ENCODE results near the gene ITM2B. TPM values are rescaled to one million over a fixed set of nuclear protein-coding genes. Genes with fewer than 3 reads are reported as not detected.
A peak's percentile ranks its signal among the peaks of the same experiment; 100 is the strongest.
"Not testable (repeated sequence)": the region's sequence is repeated elsewhere in the genome, so short reads cannot be mapped to it uniquely, and the experiment has no call there.

ITM2B gene
- total RNA-seq, 2 experiments from 2014 or later: 385 to 429 TPM

DNA sequence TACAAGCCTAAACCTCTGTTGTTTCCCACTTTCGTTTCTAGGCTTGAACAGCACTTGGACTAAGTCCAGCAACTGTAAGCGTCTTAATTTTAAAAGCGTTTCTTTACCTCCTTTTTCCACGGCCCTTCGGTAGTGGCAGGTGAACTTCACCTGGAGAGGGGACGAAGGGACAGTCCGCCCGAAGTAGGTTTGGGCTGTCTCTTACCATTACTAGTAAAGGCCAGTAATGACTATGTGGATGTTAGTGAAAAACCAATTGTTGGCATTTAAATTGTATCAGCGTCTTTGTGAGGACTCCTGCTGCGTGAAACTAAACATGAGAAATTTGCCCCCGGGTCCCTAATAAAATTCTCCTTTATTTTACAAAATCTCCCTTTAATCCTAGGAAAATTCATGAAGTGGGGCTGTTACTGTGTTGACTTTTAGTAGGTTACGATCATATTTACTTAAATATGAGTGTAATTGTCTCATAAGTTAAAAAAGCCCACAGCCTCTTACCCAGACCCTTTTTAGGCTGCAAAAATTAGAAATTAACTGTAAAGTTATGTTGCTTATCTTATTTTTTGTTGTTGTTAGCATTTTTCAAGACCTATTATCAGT lies 983 bp downstream of the ITM2B start:
- ATAC-seq (ENCODE audit: low read depth): peak; percentile 3
- POLR2A ChIA-PET: interaction anchor here (1.4 to 3.8 kb wide), 8 partner anchors 10 to 107 kb away, joined by 3 to 39 read pairs (median 16); no protein-coding TSS in a partner anchor
- peaks cover 44% of the 10 kb centered on the region for H3K4me1 Mint-ChIP-seq
- H3K27ac Mint-ChIP-seq: peak overlapping the region; percentile 90
- H3K36me3 Mint-ChIP-seq: peaks cover 19% of the 10 kb centered on the region
- DNase-seq: peak; percentile 39
- no peaks in the 10 kb centered on the region for H3K9me3 Mint-ChIP-seq
- peak overlapping the region; percentile 84 for H3K4me3 Mint-ChIP-seq
- no peaks in the 10 kb centered on the region for H3K27me3 Mint-ChIP-seq

GRCh38 chr13:48234566-48235340 lies 1.7 kb downstream of the ITM2B start:
- Mint-ChIP-seq H3K36me3 (peaks cover 21% of the 10 kb centered on the region), H3K27ac (peak overlapping the region; percentile 72)
- POLR2A ChIA-PET: interaction anchor here (0.6 to 1.9 kb wide), 10 partner anchors 9 to 301 kb away, joined by 3 to 18 read pairs (median 3); no protein-coding TSS in a partner anchor

DNA sequence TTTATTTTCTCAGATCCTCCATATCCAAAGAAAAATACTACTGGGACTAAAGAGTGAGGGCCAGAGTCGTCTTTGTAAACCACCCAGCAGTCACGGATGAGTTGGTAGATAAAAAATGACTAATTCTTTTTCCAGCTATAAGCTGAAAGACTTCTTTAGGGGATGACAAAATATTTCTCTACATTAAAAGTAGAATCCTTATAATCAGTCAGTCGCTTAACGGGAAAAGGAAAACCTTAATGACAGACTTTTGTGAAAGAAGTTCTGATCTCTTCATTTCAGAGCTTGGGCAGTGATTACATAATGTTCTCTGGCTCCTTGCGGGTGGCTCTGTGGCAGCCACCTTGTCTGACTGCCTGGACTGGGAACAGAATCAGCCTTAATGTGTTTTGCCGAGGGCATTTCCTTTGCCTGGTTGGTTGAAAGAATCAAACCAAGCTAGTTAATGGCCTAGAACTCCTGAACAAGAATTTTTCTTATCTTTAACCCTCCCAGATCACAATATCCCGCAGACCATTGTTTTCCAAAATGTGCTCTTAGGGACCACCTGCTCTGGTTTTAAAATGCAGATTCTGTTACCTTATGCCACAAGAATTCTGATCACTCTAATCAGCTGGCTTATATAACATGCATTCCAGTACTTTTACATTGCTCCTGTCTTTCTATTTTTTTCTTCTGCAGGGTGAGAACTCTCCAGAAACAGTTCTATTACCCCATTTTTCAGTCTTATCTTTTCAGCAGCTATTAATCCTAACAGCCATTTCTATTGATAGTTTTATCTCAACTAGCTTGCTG lies 2.5 kb downstream of the ITM2B start:
- POLR2A ChIA-PET: interaction anchor here (0.8 to 1.9 kb wide), 9 partner anchors 8 to 141 kb away, joined by 3 to 18 read pairs (median 3); no protein-coding TSS in a partner anchor
- Mint-ChIP-seq H3K27ac (peak overlapping the region; percentile 60), H3K27me3 (no peaks in the 10 kb centered on the region), H3K9me3 (no peaks in the 10 kb centered on the region), H3K36me3 (peaks cover 24% of the 10 kb centered on the region), H3K4me3 (peak overlapping the region; percentile 84), H3K4me1 (peaks cover 44% of the 10 kb centered on the region)
- DNase-seq: no peak
- ATAC-seq (ENCODE audit: low read depth): no peak

More at GRCh38 chr13:48234566-48235340, 1.7 kb downstream of the ITM2B start:
- DNase-seq: no peak
- no peak for ATAC-seq (ENCODE audit: low read depth)
- peak overlapping the region; percentile 84 for H3K4me3 Mint-ChIP-seq
- no peaks in the 10 kb centered on the region for H3K9me3 Mint-ChIP-seq
- H3K27me3 Mint-ChIP-seq: no peaks in the 10 kb centered on the region
- peaks cover 44% of the 10 kb centered on the region for H3K4me1 Mint-ChIP-seq

DNA sequence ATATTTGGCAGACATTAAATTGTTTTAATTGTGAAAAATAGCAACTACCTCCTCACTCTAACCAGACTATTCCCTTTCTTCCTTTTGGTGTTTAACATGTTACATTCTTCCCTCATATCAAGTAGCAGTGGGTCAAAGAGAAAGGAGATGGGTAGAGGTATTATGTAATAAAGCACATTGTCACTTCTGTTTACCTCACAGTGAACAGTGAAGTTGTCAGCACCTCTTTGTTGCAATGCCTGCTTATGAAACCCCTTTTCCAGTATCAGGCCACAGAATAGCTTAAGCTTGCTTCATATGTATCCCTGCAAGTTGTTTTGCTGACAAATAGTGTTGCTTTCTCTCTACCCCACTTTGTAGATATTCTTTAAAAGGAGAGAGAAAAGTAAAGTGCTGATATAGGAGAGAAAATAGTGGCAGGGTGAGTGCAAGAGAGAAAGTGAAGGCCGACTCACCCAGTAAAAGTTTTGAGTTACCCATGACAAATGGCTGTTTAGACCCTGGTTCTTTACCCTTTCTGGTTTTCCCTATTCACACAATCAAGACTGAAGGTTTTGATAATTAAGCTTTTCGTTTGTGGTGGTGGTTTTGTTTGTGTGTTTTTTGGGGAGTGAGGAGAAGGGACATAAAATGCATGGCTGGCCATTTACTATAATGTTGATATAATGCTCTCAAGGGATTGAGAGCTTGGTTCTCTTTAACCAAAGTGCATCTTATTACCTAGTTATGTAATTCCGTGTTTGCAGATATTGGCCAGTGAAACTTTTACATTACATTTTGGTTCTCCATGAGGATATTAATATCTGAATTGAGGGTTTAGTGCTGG lies 3.7 kb downstream of the ITM2B start:
- H3K4me3 Mint-ChIP-seq: peak overlapping the region; percentile 84
- ATAC-seq (ENCODE audit: low read depth) (no peak), DNase-seq (no peak)
- POLR2A ChIA-PET: interaction anchor here (1.4 to 1.7 kb wide), 2 partner anchors 60 to 67 kb away, joined by 3 to 5 read pairs; partner anchors contain the start of gene RB1
- H3K36me3 Mint-ChIP-seq: peaks cover 27% of the 10 kb centered on the region
- H3K27me3 Mint-ChIP-seq: no peaks in the 10 kb centered on the region
- peak overlapping the region; percentile 26 for H3K27ac Mint-ChIP-seq
- peaks cover 54% of the 10 kb centered on the region for H3K4me1 Mint-ChIP-seq
- no peaks in the 10 kb centered on the region for H3K9me3 Mint-ChIP-seq

GRCh38 chr13:48239369-48239768 lies 6.4 kb downstream of the ITM2B start:
- not testable (repeated sequence) for H3K4me3 Mint-ChIP-seq; ATAC-seq (ENCODE audit: low read depth); H3K27me3 Mint-ChIP-seq; H3K27ac Mint-ChIP-seq; H3K9me3 Mint-ChIP-seq; DNase-seq
- H3K4me1 Mint-ChIP-seq: peaks cover 53% of the 10 kb centered on the region
- POLR2A ChIA-PET: interaction anchor here (1.2 kb wide), 1 partner anchor 19 kb away, joined by 3 read pairs; no protein-coding TSS in a partner anchor
- peaks cover 31% of the 10 kb centered on the region for H3K36me3 Mint-ChIP-seq

GRCh38 chr13:48241651-48242050 lies 8.6 kb downstream of the ITM2B start:
- no peak overlapping the region for H3K27ac Mint-ChIP-seq
- no peaks in the 10 kb centered on the region for H3K27me3 Mint-ChIP-seq
- H3K9me3 Mint-ChIP-seq: no peaks in the 10 kb centered on the region
- ATAC-seq (ENCODE audit: low read depth): no peak
- peaks cover 24% of the 10 kb centered on the region for H3K36me3 Mint-ChIP-seq
- POLR2A ChIA-PET: no interaction called here
- H3K4me1 Mint-ChIP-seq: peaks cover 38% of the 10 kb centered on the region
- DNase-seq: no peak
- peak overlapping the region; percentile 16 for H3K4me3 Mint-ChIP-seq

DNA sequence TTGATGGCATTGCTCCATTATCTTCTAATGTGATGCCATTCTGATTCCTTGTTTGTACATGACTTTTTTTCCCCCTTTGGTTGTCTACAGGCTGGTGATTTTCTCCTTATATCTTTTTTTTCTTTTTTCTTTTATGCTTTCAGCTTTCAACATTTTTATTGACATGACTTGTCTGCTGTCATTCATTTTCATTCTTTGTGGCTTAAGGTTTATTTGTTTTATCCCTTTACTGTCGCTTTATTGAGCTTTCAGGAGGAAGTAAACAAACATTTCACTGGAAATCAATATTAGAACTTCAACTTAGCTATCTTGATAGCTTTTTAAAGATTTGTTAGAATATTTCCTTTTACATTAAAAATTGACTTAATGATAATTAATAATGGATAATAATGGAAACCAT lies 9.7 kb downstream of the ITM2B start:
- POLR2A ChIA-PET: no interaction called here
- peaks cover 21% of the 10 kb centered on the region for H3K36me3 Mint-ChIP-seq

DNA sequence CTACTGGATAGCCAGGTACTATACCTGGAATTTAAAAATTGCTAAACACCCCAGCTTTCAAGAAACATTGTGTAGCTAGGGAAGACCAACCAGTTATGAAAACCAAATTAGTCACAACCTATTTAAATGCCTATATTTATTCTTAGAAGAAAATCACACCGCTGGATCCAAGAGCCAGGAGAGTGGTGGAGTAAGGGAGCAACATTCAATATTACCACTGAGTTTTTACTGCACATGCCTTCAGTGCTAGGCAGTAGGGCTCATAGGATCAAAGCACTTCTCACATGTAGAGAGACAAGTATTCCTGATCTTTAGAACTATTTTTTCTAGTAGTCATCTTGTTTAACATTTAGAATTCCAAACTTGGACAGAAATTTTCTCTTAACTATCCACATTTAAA lies 11.2 kb downstream of the ITM2B start:
- no peak overlapping the region for H3K4me3 Mint-ChIP-seq
- H3K9me3 Mint-ChIP-seq: no peaks in the 10 kb centered on the region
- no peaks in the 10 kb centered on the region for H3K27me3 Mint-ChIP-seq
- POLR2A ChIA-PET: interaction anchor here (0.5 kb wide), 1 partner anchor 99 kb away, joined by 3 read pairs; no protein-coding TSS in a partner anchor
- H3K36me3 Mint-ChIP-seq: peaks cover 26% of the 10 kb centered on the region
- ATAC-seq (ENCODE audit: low read depth): no peak
- no peak overlapping the region for H3K27ac Mint-ChIP-seq
- DNase-seq: no peak
- peaks cover 29% of the 10 kb centered on the region for H3K4me1 Mint-ChIP-seq

More for the DNA sequence above, 9.7 kb downstream of the ITM2B start:
- ATAC-seq (ENCODE audit: low read depth) (no peak), DNase-seq (no peak)
- Mint-ChIP-seq H3K4me1 (peaks cover 28% of the 10 kb centered on the region), H3K27me3 (no peaks in the 10 kb centered on the region), H3K4me3 (no peak overlapping the region), H3K9me3 (no peaks in the 10 kb centered on the region), H3K27ac (no peak overlapping the region)

DNA sequence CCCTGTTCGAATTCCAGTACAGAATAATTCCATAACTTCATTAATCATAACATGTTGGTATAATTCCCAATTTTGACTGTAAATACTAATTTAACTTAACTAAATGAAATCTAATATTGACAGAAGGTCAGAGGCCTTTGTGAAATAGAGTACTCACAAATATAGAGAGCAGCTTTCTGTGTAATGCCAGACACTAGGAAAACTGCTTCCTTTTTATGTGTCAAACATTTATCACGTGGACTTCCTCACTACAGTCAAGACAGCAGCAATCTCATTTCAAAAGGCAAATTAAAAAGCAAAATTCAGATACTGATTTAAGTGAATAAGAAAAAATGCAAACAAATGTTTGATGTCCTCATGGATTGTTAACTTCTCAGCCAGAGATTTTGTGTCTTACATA lies 13.1 kb downstream of the ITM2B start:
- no peaks in the 10 kb centered on the region for H3K9me3 Mint-ChIP-seq
- no peaks in the 10 kb centered on the region for H3K27me3 Mint-ChIP-seq
- DNase-seq (no peak), ATAC-seq (ENCODE audit: low read depth) (no peak)
- H3K36me3 Mint-ChIP-seq: peaks cover 22% of the 10 kb centered on the region
- H3K4me3 Mint-ChIP-seq: no peak overlapping the region
- H3K27ac Mint-ChIP-seq: no peak overlapping the region
- H3K4me1 Mint-ChIP-seq: peaks cover 23% of the 10 kb centered on the region
- POLR2A ChIA-PET: interaction anchor here (0.7 kb wide), 1 partner anchor 56 kb away, joined by 3 read pairs; no protein-coding TSS in a partner anchor

- H3K27me3 Mint-ChIP-seq: no peaks in the 10 kb centered on the region
- H3K9me3 Mint-ChIP-seq: no peaks in the 10 kb centered on the region
- no peak for DNase-seq
- H3K27ac Mint-ChIP-seq: no peak overlapping the region
- peaks cover 24% of the 10 kb centered on the region for H3K4me1 Mint-ChIP-seq
- ATAC-seq (ENCODE audit: low read depth): no peak
- POLR2A ChIA-PET: no interaction called here
- peaks cover 26% of the 10 kb centered on the region for H3K36me3 Mint-ChIP-seq
- H3K4me3 Mint-ChIP-seq: no peak overlapping the region
Measured at GRCh38 chr13:48249018-48249417, 16.0 kb downstream of the ITM2B start.

GRCh38 chr13:48251611-48252081 lies 18.6 kb downstream of the ITM2B start:
- Mint-ChIP-seq H3K4me3 (no peak overlapping the region), H3K36me3 (peaks cover 33% of the 10 kb centered on the region), H3K4me1 (peaks cover 17% of the 10 kb centered on the region), H3K27ac (no peak overlapping the region), H3K9me3 (no peaks in the 10 kb centered on the region), H3K27me3 (no peaks in the 10 kb centered on the region)
- POLR2A ChIA-PET: interaction anchor here (0.5 kb wide), 1 partner anchor 15 kb away, joined by 3 read pairs; no protein-coding TSS in a partner anchor
- ATAC-seq (ENCODE audit: low read depth) (no peak), DNase-seq (no peak)

GRCh38 chr13:48252176-48252575 lies 19.2 kb downstream of the ITM2B start:
- POLR2A ChIA-PET: no interaction called here
- H3K4me3 Mint-ChIP-seq: no peak overlapping the region
- H3K9me3 Mint-ChIP-seq: no peaks in the 10 kb centered on the region
- peaks cover 17% of the 10 kb centered on the region for H3K4me1 Mint-ChIP-seq
- ATAC-seq (ENCODE audit: low read depth) (no peak), DNase-seq (no peak)
- H3K27ac Mint-ChIP-seq: no peak overlapping the region
- H3K27me3 Mint-ChIP-seq: no peaks in the 10 kb centered on the region
- peaks cover 33% of the 10 kb centered on the region for H3K36me3 Mint-ChIP-seq
